ENCODE measurements around the gene GRK5.
"Not testable (repeated sequence)": the region's sequence is repeated elsewhere in the genome, so short reads cannot be mapped to it uniquely, and the experiment has no call there.

GRK5 gene

DNA sequence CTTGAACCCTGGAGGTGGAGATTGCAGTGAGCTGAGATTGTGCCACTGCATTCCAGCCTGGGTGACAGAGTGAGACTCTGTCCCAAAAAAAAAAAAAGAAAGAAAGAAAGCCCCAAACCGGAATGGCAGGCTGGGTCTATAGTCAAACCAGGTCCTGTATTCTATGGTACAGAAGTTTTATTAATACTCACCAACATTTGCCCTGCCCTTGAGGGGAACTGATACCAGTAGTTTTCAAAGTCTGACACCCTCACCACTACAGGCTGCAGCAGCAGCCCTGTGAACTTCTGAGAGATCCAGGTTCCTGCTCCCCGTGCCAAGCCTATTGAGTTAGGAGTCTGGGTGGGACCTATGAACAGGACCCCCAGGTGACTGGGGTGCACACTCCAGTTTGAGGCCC is 254.6 kb downstream of the GRK5 start:
- H3K36me3 Mint-ChIP-seq (ENCODE audit: low read depth) = peaks cover 3% of the 10 kb centered on the region
- ATAC-seq (no peak), DNase-seq (no peak)
- no peaks in the 10 kb centered on the region for H3K27me3 Mint-ChIP-seq
- no peak overlapping the region for H3K4me3 Mint-ChIP-seq
- H3K9me3 Mint-ChIP-seq = peaks cover 5% of the 10 kb centered on the region
- H3K4me1 Mint-ChIP-seq = peaks cover 7% of the 10 kb centered on the region
- no peak overlapping the region for H3K27ac Mint-ChIP-seq

DNA sequence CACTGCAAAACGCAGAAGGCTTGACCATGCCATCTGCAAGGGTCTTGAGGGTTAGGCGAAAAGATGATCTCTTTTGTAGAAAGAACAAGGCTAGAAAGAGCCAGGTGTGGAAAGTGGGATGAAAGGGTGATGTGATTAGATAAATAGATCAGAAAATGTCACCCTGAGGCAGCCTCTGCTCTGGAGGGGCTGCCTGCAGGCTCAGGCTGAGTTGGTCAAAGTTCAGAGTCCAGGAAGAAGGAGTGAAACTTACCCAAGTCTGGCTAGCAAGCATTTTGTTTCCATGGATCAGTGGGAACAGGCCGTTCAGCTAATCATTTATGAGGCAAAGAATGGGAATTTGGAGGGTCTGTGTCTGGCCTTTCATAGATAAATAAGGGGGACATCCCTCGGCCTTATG is 255.4 kb downstream of the GRK5 start:
- ATAC-seq = no peak
- DNase-seq = no peak
- Mint-ChIP-seq H3K4me3 (no peak overlapping the region), H3K27ac (no peak overlapping the region), H3K36me3 (ENCODE audit: low read depth) (peaks cover 3% of the 10 kb centered on the region), H3K9me3 (peaks cover 5% of the 10 kb centered on the region), H3K4me1 (peaks cover 9% of the 10 kb centered on the region), H3K27me3 (no peaks in the 10 kb centered on the region)

DNA sequence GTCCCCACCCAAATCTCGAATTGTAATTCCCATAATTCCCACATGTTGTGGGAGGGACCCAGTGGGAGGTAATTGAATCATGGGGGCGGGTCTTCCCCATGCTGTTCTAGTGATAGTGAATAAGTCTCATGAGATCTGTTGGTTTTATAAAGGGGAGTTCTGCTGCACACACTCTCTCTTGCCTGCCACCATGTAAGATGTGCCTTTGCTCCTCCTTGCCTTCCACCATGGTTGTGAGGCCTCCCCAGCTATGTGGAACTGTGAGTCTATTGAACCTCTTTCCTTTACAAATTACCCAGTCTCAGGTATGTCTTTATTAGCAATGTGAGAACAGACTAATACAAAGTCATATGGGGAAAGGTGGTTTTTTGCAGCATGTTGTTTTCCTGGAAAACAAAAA is 255.8 kb downstream of the GRK5 start:
- DNase-seq; H3K9me3 Mint-ChIP-seq; H3K4me3 Mint-ChIP-seq; H3K27me3 Mint-ChIP-seq; ATAC-seq; H3K36me3 Mint-ChIP-seq (ENCODE audit: low read depth); H3K27ac Mint-ChIP-seq; H3K4me1 Mint-ChIP-seq: not testable (repeated sequence)

DNA sequence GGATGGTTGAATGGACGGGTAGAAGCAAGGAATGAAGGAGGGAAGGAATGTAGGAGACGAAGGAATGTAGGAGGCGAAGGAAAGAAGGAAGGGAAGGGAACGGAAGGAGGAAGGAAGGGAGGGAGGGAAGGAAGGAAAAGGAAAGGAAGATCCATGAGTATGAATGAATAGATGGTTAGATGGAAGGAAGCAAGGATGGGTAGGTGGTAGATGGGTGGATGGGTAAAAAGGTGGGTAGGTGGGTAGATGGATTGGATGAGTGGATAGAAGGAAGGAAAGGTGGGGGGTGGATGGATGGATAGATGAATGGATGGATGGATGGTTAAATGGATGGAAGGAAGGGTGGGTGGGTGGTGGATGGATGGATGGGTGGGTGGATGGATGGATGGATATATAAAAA is 257.7 kb downstream of the GRK5 start:
- no peak for ATAC-seq
- peaks cover 3% of the 10 kb centered on the region for H3K36me3 Mint-ChIP-seq (ENCODE audit: low read depth)
- no peak for DNase-seq
- no peaks in the 10 kb centered on the region for H3K27me3 Mint-ChIP-seq
- peaks cover 9% of the 10 kb centered on the region for H3K4me1 Mint-ChIP-seq
- H3K27ac Mint-ChIP-seq = no peak overlapping the region
- peaks cover 5% of the 10 kb centered on the region for H3K9me3 Mint-ChIP-seq
- no peak overlapping the region for H3K4me3 Mint-ChIP-seq

DNA sequence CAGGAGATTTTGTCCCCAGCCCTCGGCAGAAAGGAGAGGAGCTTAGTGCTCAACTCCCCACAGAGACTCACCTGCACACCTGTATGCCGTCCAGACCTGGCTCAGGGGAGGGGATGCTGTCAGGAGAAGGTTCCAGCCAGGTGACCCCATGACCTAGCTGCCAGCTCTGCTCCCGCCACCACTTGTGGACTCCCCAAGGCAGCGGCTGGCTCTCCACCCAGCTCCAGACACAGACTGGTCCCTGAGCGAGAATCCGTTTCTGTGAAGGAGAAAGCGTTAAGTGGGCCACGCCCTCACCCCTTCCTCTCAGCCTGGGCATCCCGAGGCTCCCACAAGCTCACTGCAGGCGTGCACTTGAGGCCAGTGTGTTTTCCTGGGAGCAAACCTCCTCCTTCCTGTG is 258.7 kb downstream of the GRK5 start:
- ATAC-seq (no peak), DNase-seq (no peak)
- H3K27me3 Mint-ChIP-seq = no peaks in the 10 kb centered on the region
- peaks cover 3% of the 10 kb centered on the region for H3K36me3 Mint-ChIP-seq (ENCODE audit: low read depth)
- H3K4me1 Mint-ChIP-seq = peaks cover 9% of the 10 kb centered on the region
- H3K4me3 Mint-ChIP-seq = no peak overlapping the region
- no peak overlapping the region for H3K27ac Mint-ChIP-seq
- H3K9me3 Mint-ChIP-seq = peaks cover 5% of the 10 kb centered on the region

DNA sequence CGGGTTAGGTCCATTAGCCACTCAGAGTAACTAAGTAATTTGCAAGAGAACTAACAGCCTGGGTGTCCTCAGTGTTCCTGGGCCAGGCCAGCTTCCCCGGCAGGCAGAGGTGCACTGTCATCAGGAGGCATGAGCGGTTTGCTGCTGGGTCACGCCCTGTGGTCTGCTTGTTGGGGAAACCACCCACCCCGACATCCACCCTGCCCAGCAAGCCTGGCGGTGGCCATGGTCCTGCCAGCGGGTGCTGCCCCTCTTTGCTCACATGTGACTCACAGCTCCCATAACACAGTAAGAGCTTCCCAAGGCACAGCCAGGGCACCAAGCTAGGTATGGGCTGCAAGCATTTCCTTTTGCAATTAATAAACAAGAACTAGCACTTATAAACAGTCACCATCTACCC is 259.3 kb downstream of the GRK5 start:
- Mint-ChIP-seq H3K27ac (no peak overlapping the region), H3K9me3 (peaks cover 5% of the 10 kb centered on the region), H3K4me1 (peaks cover 11% of the 10 kb centered on the region), H3K27me3 (no peaks in the 10 kb centered on the region), H3K36me3 (ENCODE audit: low read depth) (peaks cover 3% of the 10 kb centered on the region), H3K4me3 (no peak overlapping the region)
- DNase-seq = peak; percentile 63
- peak; percentile 94 for ATAC-seq

DNA sequence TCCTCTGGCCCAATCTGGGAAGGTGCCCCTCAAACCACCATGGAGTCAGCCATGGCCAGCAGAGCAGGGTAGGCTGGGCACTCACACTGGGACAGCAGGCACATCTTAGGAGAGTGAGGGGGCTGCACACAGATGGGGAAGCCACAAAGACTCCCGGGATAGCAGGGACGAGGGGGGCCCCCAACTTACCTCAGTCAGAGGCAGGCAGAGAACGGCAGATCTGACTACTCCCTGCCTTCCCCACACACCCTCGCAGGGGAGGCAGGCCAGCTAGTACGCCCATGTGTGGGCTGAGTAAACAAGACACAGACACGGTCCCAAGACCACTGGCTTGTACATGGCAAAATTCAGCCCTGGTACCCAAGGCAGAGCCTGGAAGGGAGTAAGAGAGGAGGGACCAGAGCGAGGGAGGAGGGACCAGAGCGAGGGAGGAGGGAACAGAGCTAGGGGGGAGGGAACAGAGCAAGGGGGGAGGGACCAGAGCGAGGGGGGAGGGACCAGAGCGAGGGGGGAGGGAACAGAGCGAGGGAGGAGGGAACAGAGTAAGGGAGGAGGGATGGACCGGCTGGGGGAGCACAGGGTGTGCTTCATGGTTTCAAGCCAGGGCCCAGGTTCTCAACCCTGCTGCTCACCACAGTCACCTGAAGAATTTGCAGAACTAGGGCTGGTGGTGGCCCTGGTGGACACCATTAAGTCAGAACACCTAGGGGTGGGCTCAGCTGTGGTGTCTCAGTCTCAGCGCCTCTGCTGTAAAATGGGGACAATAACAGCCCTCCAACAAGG is 261.4 kb downstream of the GRK5 start:
- DNase-seq (no peak), ATAC-seq (no peak)
- H3K27me3 Mint-ChIP-seq = no peaks in the 10 kb centered on the region
- no peaks in the 10 kb centered on the region for H3K36me3 Mint-ChIP-seq (ENCODE audit: low read depth)
- H3K27ac Mint-ChIP-seq = no peak overlapping the region
- H3K4me3 Mint-ChIP-seq = no peak overlapping the region
- H3K4me1 Mint-ChIP-seq = peaks cover 11% of the 10 kb centered on the region
- peaks cover under 1% of the 10 kb centered on the region for H3K9me3 Mint-ChIP-seq

DNA sequence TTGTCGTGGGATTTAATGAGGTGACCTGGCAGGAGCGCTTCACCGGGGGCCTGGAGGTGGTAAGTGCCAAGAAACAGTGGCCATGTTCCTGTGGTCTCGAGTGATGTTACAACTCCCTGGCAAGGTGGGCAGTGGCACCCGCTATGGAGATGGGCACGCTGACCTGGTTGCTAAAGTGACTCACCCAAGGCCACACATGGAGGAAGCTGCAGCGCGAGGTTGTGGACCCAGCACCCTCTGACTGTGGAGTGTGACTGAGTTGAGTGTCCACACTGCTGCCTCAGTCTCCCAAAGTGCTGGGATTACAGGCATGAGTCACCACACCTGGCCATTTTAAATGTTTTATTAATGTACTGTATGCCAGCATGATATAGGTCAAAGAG is 261.9 kb downstream of the GRK5 start:
- Mint-ChIP-seq H3K27ac (no peak overlapping the region), H3K9me3 (peaks cover 4% of the 10 kb centered on the region)
- ATAC-seq = no peak

DNA sequence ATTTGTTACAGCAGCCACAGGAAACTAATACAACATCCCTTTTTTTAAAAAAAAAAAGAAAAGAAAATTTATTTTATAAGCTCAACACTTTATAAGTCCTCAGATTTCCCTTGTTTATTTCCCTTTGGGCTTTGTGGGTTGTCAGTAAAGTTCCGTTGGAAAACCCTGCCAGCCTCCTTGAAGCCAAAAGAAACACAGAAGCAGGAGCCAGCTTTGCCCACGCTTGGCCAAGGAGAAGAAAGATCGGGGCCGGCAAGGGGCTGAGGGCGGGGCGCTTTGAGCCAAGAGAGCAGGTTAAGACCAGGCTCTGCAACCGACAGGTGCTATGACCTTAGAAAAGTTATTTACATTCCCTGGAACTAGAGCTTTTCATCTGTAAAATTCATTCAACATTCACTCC is 262.5 kb downstream of the GRK5 start:
- peaks cover 11% of the 10 kb centered on the region for H3K4me1 Mint-ChIP-seq
- no peak overlapping the region for H3K27ac Mint-ChIP-seq
- ATAC-seq = no peak
- no peak overlapping the region for H3K4me3 Mint-ChIP-seq
- no peak for DNase-seq
- no peaks in the 10 kb centered on the region for H3K36me3 Mint-ChIP-seq (ENCODE audit: low read depth)
- H3K9me3 Mint-ChIP-seq = peaks cover 4% of the 10 kb centered on the region
- H3K27me3 Mint-ChIP-seq = no peaks in the 10 kb centered on the region

More for the DNA sequence above, 261.9 kb downstream of the GRK5 start:
- no peaks in the 10 kb centered on the region for H3K27me3 Mint-ChIP-seq
- no peak for DNase-seq
- H3K36me3 Mint-ChIP-seq (ENCODE audit: low read depth) = no peaks in the 10 kb centered on the region
- H3K4me3 Mint-ChIP-seq = no peak overlapping the region
- peaks cover 11% of the 10 kb centered on the region for H3K4me1 Mint-ChIP-seq

DNA sequence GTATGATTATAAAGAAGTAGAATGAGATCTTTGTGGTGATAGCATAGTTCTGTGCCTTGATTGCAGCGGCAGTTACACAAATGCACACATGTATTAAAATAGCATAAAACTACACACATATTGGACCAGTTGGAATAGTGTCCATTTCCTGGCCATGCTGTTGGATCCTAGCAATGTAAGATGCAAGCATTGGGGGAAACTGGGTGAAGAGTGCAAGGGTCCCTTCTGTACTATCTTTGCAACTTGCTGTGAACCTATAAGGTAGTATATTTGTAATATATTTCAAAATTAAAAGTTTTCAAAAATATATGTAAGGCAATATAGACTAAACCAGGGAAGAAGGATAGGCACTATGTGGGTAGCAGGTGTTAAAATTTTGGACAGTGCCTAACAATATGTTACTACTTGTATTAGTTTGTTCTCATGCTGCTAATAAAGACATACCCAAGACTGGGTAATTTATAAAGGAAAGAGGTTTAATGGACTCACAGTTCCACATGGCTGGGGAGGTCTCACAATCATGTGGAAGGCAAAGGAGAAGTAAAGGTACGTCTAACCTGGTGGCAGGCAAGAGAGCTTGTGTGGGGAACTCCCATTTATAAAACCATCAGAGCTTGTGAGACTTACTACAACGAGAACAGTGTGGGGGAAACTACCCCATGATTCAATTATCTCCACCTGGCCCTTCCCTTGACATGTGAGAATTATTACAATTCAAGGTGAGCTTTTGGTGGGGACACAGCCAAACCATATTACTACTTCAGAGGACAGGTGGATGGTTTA is 263.7 kb downstream of the GRK5 start:
- DNase-seq (no peak), ATAC-seq (no peak)
- Mint-ChIP-seq H3K27ac (no peak overlapping the region), H3K36me3 (ENCODE audit: low read depth) (no peaks in the 10 kb centered on the region), H3K4me1 (peaks cover 13% of the 10 kb centered on the region), H3K9me3 (peaks cover 4% of the 10 kb centered on the region), H3K4me3 (no peak overlapping the region), H3K27me3 (no peaks in the 10 kb centered on the region)

DNA sequence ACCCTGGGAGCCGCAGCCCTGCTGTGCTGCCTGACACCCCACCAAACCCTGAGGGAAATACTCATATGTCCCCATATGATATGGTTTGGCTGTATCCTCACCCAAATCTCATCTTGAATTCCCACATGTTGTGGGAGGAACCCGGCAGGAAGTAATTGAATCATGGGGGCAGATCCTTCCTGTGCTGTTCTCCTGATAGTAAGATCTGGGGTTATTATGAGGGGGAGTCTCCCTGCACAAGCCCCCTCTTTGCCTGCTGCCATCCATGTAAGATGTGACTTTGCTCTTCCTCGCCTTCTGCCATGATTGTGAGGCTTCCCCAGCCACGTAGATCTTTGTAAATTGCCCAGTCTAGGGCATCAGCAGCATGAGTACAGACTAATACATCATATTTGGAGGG is 266.4 kb downstream of the GRK5 start:
- H3K36me3 Mint-ChIP-seq (ENCODE audit: low read depth) = no peaks in the 10 kb centered on the region
- DNase-seq (no peak), ATAC-seq (no peak)
- no peak overlapping the region for H3K27ac Mint-ChIP-seq
- H3K27me3 Mint-ChIP-seq = no peaks in the 10 kb centered on the region
- no peak overlapping the region for H3K4me3 Mint-ChIP-seq
- H3K4me1 Mint-ChIP-seq = peaks cover 26% of the 10 kb centered on the region
- H3K9me3 Mint-ChIP-seq = peaks cover 4% of the 10 kb centered on the region

DNA sequence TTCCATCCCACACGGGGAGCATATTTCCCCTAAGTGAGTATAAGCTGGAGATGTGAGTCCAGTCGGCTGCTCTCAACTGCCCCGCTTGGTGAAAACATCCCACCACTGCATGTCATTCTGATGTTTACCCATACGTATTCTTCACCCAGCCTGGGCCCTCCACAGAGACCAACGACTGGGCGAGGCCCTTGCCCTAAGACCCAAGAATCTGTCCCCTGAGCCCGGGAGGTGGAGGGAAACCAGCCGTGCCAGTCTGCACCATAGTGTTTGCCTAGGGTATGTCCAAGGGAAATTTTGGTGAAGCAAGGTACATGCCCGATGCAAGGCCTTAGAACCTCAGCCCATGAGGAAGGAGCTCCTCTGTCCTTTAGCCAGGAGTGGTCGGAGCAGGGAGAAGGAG is 267.2 kb downstream of the GRK5 start:
- no peak for ATAC-seq
- Mint-ChIP-seq H3K4me1 (peaks cover 34% of the 10 kb centered on the region), H3K4me3 (no peak overlapping the region), H3K27me3 (no peaks in the 10 kb centered on the region), H3K36me3 (ENCODE audit: low read depth) (no peaks in the 10 kb centered on the region), H3K9me3 (peaks cover 4% of the 10 kb centered on the region), H3K27ac (no peak overlapping the region)
- no peak for DNase-seq

DNA sequence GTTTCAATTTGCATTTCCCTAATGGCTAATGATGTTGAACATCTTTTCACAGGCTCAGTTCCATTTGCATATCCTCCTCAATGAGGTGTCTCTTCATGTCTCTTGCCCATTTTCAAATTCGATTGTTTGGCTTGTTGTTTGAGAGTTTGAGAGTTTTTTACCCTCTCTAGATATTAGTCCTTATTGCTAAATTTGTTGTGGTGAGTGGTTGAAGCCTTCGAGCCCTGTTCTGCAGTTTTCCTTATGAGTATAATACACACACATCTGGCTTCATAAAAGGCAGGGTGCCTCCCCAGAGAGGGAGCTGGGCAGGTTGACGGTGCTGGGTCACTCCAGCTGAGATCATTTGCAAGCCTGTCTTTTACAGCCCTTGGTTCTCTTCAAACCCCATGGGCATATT is 270.1 kb downstream of the GRK5 start:
- ATAC-seq = no peak
- H3K27me3 Mint-ChIP-seq = no peaks in the 10 kb centered on the region
- no peak overlapping the region for H3K27ac Mint-ChIP-seq
- H3K36me3 Mint-ChIP-seq (ENCODE audit: low read depth) = no peaks in the 10 kb centered on the region
- H3K4me1 Mint-ChIP-seq = peaks cover 35% of the 10 kb centered on the region
- H3K4me3 Mint-ChIP-seq = no peak overlapping the region
- DNase-seq = no peak
- peaks cover 4% of the 10 kb centered on the region for H3K9me3 Mint-ChIP-seq

DNA sequence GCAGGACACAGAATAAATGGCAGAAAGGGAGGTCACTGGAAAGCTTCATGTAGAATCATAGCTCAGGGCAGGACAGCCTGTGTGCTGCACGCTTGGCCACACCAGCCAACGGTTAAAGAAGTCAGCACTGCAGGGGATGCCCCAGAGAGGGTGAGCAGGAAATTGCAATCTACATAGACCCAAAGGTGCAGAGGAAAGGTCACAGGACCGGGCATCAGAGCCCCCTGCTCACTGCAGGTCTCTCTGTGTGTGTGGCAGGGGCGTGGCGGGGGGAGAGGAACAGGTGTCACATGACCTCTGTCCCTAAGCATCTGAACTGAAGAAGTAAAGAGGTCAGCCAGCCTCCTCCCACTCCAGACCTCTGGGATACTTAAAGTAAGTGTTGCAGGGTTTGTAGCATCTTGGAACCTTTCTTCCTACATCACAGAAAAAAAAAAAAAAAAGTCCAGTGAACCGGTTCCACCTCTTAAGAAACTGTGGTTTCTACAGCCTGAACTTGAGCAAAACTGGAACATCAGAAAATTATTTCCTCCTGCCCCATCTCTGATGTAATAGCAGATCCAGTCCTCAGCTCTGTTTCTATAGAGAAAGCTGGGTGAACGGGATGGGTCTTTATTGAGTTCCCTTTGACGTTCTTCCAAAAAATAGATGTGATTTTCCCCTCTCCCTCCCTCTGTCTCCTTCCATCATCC is 270.9 kb downstream of the GRK5 start:
- ATAC-seq (peak; percentile 98), DNase-seq (peak; percentile 61)
- H3K27ac Mint-ChIP-seq = peak overlapping the region; percentile 53
- peak overlapping the region; percentile 62 for H3K4me3 Mint-ChIP-seq
- H3K9me3 Mint-ChIP-seq = peaks cover 4% of the 10 kb centered on the region
- peaks cover 35% of the 10 kb centered on the region for H3K4me1 Mint-ChIP-seq
- no peaks in the 10 kb centered on the region for H3K36me3 Mint-ChIP-seq (ENCODE audit: low read depth)
- H3K27me3 Mint-ChIP-seq = no peaks in the 10 kb centered on the region
